HG02885 (cell line): ENCODE data around the gene SLC17A9.
A peak's percentile ranks its signal among the peaks of the same experiment; 100 is the strongest.
"Not testable (repeated sequence)": the region's sequence is repeated elsewhere in the genome, so short reads cannot be mapped to it uniquely, and the experiment has no call there.

Experiments used
- ATAC-seq: cut with Tn5 transposase; IDR thresholded peaks from one replicate; pipeline ENCODE4 v1.9.1; 2021; ENCODE audit warnings: mild to moderate bottlenecking; ENCODE audit not compliant: unreplicated experiment, poor library complexity

Gene SLC17A9

GRCh38 chr20:62953839-62954703, 1.6 kb downstream of the SLC17A9 start:
- peak; percentile 77 for ATAC-seq

GRCh38 chr20:62955519-62956386, 3.2 kb downstream of the SLC17A9 start:
- ATAC-seq: no peak

GRCh38 chr20:62956387-62957135, 4.1 kb downstream of the SLC17A9 start:
- no peak for ATAC-seq

- ATAC-seq: no peak
These were observed 4.9 kb downstream of the SLC17A9 start for GRCh38 chr20:62957136-62958117.

GRCh38 chr20:62958388-62959100, 6.0 kb downstream of the SLC17A9 start:
- no peak for ATAC-seq

- ATAC-seq: no peak
These were observed 6.8 kb downstream of the SLC17A9 start for GRCh38 chr20:62959101-62959971.

GRCh38 chr20:62959998-62960436, 7.5 kb downstream of the SLC17A9 start:
- ATAC-seq: no peak

GRCh38 chr20:62960446-62961309, 8.2 kb downstream of the SLC17A9 start:
- ATAC-seq: not testable (repeated sequence)

GRCh38 chr20:62961310-62961783, 8.8 kb downstream of the SLC17A9 start:
- no peak for ATAC-seq

- no peak for ATAC-seq
These were observed 9.3 kb downstream of the SLC17A9 start for GRCh38 chr20:62961799-62962198.

- ATAC-seq: no peak
These were observed 9.8 kb downstream of the SLC17A9 start for GRCh38 chr20:62962221-62962879.

GRCh38 chr20:62962891-62963613, 10.5 kb downstream of the SLC17A9 start:
- no peak for ATAC-seq

- ATAC-seq: no peak
These were observed 11.3 kb downstream of the SLC17A9 start for GRCh38 chr20:62963614-62964397.

GRCh38 chr20:62964700-62965099, 12.2 kb downstream of the SLC17A9 start:
- ATAC-seq: no peak

- ATAC-seq: no peak
These were observed 12.9 kb downstream of the SLC17A9 start for GRCh38 chr20:62965363-62965771.
